Measurements from ENCODE around the gene SDS. TPM values are rescaled to one million over a fixed set of nuclear protein-coding genes. Genes with fewer than 3 reads are reported as not detected.

The SDS gene
- total and polyA plus RNA-seq, 2 of the 13 experiments (the other 11 are each of a cell fraction or from before 2014, with no cell fraction given): not detected

- BruUV-seq (replicated peaks): no TSS peak
- POLR2A ChIA-PET: no interaction called here
- ATAC-seq (no peak), DNase-seq (ENCODE audit: low spot score) (no peak), FAIRE-seq (no peak)
- H3K4me2 ChIP-seq (ENCODE audit: low read depth, low read length): no peak overlapping the region
- in situ Hi-C loops (cut with HindIII; ENCODE audit: extremely low pct_ligation_motif_present, low pct_unique_long_range_greater_than_20kb): no loop called here
- H3K9ac ChIP-seq (ENCODE audit: insufficient read depth, low read depth, low read length): no peak overlapping the region
- no peak overlapping the region for H3K4me3 ChIP-seq (replicated peaks in 1 of 3; ENCODE audit: insufficient read depth in 1 of 3, low read depth in 2 of 3, low read length in 3 of 3)
- H4K20me1 ChIP-seq (ENCODE audit: insufficient read depth, low read length): no peaks in the 10 kb centered on the region
- no peak for TF ChIP-seq SALL2 (CRISPR knock-in tag; IDR thresholded peaks at IDR 0.05)
- peak; percentile 79 for TF ChIP-seq ZNF629 (CRISPR knock-in tag; conservative IDR thresholded peaks at IDR 0.05)
- no peaks in the 10 kb centered on the region for H3K4me1 ChIP-seq (ENCODE audit: insufficient read depth, low read length)
- no peak overlapping the region for H2AFZ ChIP-seq (ENCODE audit: low read length)
- peaks cover 6 to 13% of the 10 kb centered on the region in 2 experiments; a peak in 3 of 5 replicates for H3K36me3 ChIP-seq (replicated peaks in 1 of 2; ENCODE audit: control insufficient read depth in 1 of 2, insufficient read depth in 2 of 2, low read length in 2 of 2)
- CTCF ChIA-PET (ENCODE audit: low intra/inter-chr PET ratio, low total read pairs): no interaction called here
- H3K9me3 ChIP-seq (ENCODE audit: low read length): no peaks in the 10 kb centered on the region
- H3K27me3 ChIP-seq (ENCODE audit: control insufficient read depth in 1 of 2, insufficient read depth in 2 of 2, low read length in 2 of 2): no peaks in the 10 kb centered on the region
- 98% methylated on average over 6 of the region's 6 CpGs for WGBS (ENCODE audit: low lambda C conversion rate)
- intact Hi-C loops (cut with micrococcal nuclease; ENCODE audit: unreplicated experiment): no loop called here
- H3K27ac ChIP-seq (ENCODE audit: extremely low read length, insufficient read depth, low read length): no peak overlapping the region
- no peaks in the 10 kb centered on the region for H3K79me2 ChIP-seq (ENCODE audit: insufficient read depth, low read length)
These were observed 18.3 kb downstream of the SDS start for GRCh38 chr12:113385282-113385882.

- Histone ChIP-seq H3K36me3 (replicated peaks in 1 of 2; ENCODE audit: control insufficient read depth in 1 of 2, insufficient read depth in 2 of 2, low read length in 2 of 2) (peaks cover 6 to 13% of the 10 kb centered on the region in 2 experiments; a peak in 3 of 5 replicates), H3K27me3 (ENCODE audit: control insufficient read depth in 1 of 2, insufficient read depth in 2 of 2, low read length in 2 of 2) (no peaks in the 10 kb centered on the region), H3K9ac (ENCODE audit: insufficient read depth, low read depth, low read length) (no peak overlapping the region), H3K79me2 (ENCODE audit: insufficient read depth, low read length) (no peaks in the 10 kb centered on the region), H2AFZ (ENCODE audit: low read length) (no peak overlapping the region), H4K20me1 (ENCODE audit: insufficient read depth, low read length) (no peaks in the 10 kb centered on the region), H3K4me2 (ENCODE audit: low read depth, low read length) (no peak overlapping the region), H3K4me1 (ENCODE audit: insufficient read depth, low read length) (no peaks in the 10 kb centered on the region), H3K9me3 (ENCODE audit: low read length) (no peaks in the 10 kb centered on the region), H3K27ac (ENCODE audit: extremely low read length, insufficient read depth, low read length) (no peak overlapping the region), H3K4me3 (replicated peaks in 1 of 3; ENCODE audit: insufficient read depth in 1 of 3, low read depth in 2 of 3, low read length in 3 of 3) (no peak overlapping the region)
- intact Hi-C loops (cut with micrococcal nuclease; ENCODE audit: unreplicated experiment) (no loop called here), in situ Hi-C loops (cut with HindIII; ENCODE audit: extremely low pct_ligation_motif_present, low pct_unique_long_range_greater_than_20kb) (no loop called here)
- ATAC-seq: no peak
- POLR2A ChIA-PET: no interaction called here
- no peak for FAIRE-seq
- TF ChIP-seq FOXM1 (CRISPR knock-in tag; IDR thresholded peaks at IDR 0.05) (no peak), MXI1 (IDR thresholded peaks at IDR 0.05; ENCODE audit: borderline replicate concordance, low read depth, low read length) (no peak), KLF9 (CRISPR knock-in tag; IDR thresholded peaks at IDR 0.05; ENCODE audit: low read depth) (no peak), TRIM24 (CRISPR knock-in tag; IDR thresholded peaks at IDR 0.05) (no peak), ZFYVE20 (CRISPR knock-in tag; IDR thresholded peaks at IDR 0.05; ENCODE audit: borderline replicate concordance, low read depth) (no peak), CEBPG (CRISPR knock-in tag; IDR thresholded peaks at IDR 0.05) (no peak), RFXAP (CRISPR knock-in tag; IDR thresholded peaks at IDR 0.05; ENCODE audit: borderline replicate concordance) (no peak)
- DNase-seq (ENCODE audit: low spot score): no peak
- no TSS peak for BruUV-seq (replicated peaks)
- CTCF ChIA-PET (ENCODE audit: low intra/inter-chr PET ratio, low total read pairs): no interaction called here
- 91% methylated on average over 11 of the region's 14 CpGs for WGBS (ENCODE audit: low lambda C conversion rate)
These were observed 18.9 kb downstream of the SDS start for GRCh38 chr12:113384778-113385177.
